Mucosa of descending colon (tissue), 3 donors: ENCODE results near the gene HINT1. TPM values are rescaled to one million over a fixed set of nuclear protein-coding genes. Genes with fewer than 3 reads are reported as not detected.
"Not testable (repeated sequence)": the region's sequence is repeated elsewhere in the genome, so short reads cannot be mapped to it uniquely, and the experiment has no call there.

Source experiments
- ATAC-seq: fragments of 200-7000 bp; cut with Tn5 transposase; one replicate; pipeline ENCODE4 v1.9.1; 2020; ENCODE audit warnings: mild to moderate bottlenecking, moderate library complexity
- DNase-seq, 3 donors: peaks; one replicate each; pipeline ENCODE4 v3.0.0-alpha.2; 2020
- H3K36me3 ChIP-seq: fragments of 200-600 bp; one replicate; pipeline ENCODE4 v1.8.0; 2021; ENCODE audit warnings: low read depth, mild to moderate bottlenecking
- H3K4me1 ChIP-seq: fragments of 200-600 bp; one replicate; pipeline ENCODE4 v1.8.0; 2021; ENCODE audit warnings: low read depth, mild to moderate bottlenecking
- H3K4me3 ChIP-seq: fragments of 200-600 bp; one replicate; pipeline ENCODE4 v1.8.0; 2021; ENCODE audit warnings: mild to moderate bottlenecking
- H3K9me3 ChIP-seq: fragments of 200-600 bp; one replicate; pipeline ENCODE4 v1.8.0; 2021; ENCODE audit warnings: mild to moderate bottlenecking
- intact Hi-C, 2 donors: fragments of 100-400 bp; cut with DNase I in 1 of 2; cut with micrococcal nuclease in 1 of 2; formaldehyde crosslinking; loops; one replicate each; pipeline versions ENCODE4 v1.11.0 to v1.11.1; 2022; cut with DNase I, micrococcal nuclease
- total RNA-seq, 3 donors: library from RNA; stranded (reverse); fragmentation: NEBNext Ultra II Directional in 2 of 3; extraction: Animal tissue kit (Norgen Biotek cat#: 25700) in 2 of 3; gene quantifications; one replicate each; pipeline versions ENCODE4 v1.2.1 to v1.2.4, GENCODE V29; 2021 to 2023
- TF ChIP-seq, protein P1 (sequence below): fragments of 200-600 bp; IDR thresholded peaks from one replicate; pipeline ENCODE4 v1.8.0; 2022; ENCODE audit warnings: antibody characterized with exemption, mild to moderate bottlenecking
- donor health status: DM: no; HTN: no; CAD: no; lungs with moderate emphysema.
- donor health status: DM: no; HTN: no; CAD: no.
- donor health status: DM: no; HTN: yes; CAD: no.

HINT1 gene
- total RNA-seq, 3 donors from 2014 or later, result 223 to 289 (median 275) TPM

DNA sequence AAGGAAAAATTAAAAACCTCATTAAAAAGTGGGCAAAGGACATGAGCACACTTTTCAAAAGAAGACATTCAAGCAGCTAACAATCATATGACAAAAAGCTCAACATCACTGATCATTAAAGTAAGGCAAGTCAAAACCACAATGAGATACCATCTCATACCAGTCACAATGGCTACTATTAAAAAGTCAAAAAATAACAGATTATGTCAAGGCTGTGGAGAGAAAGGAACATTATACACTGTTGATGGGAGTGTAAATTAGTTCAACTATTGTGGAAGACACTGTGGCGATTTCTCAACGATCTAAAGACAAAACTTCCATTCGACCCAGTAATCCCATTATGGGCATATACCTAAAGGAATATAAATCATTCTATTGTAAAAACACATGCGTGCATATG, 35.8 kb downstream of the HINT1 start:
- Histone ChIP-seq H3K4me1 (no peaks in the 10 kb centered on the region), H3K36me3 (no peaks in the 10 kb centered on the region), H3K9me3 (peaks cover 13% of the 10 kb centered on the region), H3K4me3 (no peak overlapping the region)
- TF ChIP-seq, protein P1, sequence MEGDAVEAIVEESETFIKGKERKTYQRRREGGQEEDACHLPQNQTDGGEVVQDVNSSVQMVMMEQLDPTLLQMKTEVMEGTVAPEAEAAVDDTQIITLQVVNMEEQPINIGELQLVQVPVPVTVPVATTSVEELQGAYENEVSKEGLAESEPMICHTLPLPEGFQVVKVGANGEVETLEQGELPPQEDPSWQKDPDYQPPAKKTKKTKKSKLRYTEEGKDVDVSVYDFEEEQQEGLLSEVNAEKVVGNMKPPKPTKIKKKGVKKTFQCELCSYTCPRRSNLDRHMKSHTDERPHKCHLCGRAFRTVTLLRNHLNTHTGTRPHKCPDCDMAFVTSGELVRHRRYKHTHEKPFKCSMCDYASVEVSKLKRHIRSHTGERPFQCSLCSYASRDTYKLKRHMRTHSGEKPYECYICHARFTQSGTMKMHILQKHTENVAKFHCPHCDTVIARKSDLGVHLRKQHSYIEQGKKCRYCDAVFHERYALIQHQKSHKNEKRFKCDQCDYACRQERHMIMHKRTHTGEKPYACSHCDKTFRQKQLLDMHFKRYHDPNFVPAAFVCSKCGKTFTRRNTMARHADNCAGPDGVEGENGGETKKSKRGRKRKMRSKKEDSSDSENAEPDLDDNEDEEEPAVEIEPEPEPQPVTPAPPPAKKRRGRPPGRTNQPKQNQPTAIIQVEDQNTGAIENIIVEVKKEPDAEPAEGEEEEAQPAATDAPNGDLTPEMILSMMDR, result no peak
- intact Hi-C loops, result no loop called here
- no peak for DNase-seq
- ATAC-seq, result no peak

DNA sequence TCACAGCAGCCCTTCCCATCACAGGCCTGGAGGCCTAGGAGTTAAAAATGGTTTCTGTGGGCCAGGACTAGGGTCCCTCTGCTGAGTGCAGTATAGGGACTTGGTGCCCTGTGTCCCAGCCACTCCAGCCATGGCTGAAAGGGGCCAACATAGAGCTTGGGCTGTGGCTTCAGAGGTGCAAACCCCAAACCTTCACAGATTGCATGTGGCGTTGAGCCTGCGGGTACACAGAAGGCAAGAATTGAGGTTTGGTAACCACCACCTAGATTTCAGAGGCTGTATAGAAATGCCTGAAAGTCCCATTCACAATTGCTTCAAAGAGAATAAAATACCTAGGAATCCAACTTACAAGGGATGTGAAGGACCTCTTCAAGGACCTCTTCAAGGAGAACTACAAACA, 37.8 kb downstream of the HINT1 start:
- DNase-seq, intact Hi-C loops, ATAC-seq, H3K36me3 ChIP-seq, H3K4me3 ChIP-seq, H3K4me1 ChIP-seq: not testable (repeated sequence)
- peaks cover 18% of the 10 kb centered on the region for H3K9me3 ChIP-seq

DNA sequence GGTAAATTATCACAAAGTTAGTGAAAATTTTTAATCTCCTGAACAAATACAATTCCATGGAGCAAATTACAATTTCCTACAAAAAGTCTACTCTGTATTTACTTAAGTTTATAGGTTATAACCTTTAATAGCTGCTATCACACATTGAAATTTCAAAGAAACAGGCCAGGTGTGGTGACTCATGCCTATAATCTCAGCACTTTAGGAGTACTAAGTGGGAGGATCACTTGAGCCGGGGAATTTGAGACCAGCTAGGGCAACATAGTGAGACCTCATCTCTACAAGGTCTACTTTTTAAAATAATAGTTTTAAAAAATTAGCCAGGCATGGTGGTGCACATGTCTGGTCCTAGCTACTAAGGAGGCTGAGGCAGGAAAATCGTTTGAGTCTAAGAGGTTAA, 50.3 kb downstream of the HINT1 start:
- TF ChIP-seq, protein P1, result no peak
- peak in 1 of 3 donors; percentile 65 for DNase-seq
- H3K9me3 ChIP-seq, result no peaks in the 10 kb centered on the region
- peak; percentile 98 for ATAC-seq
- no peaks in the 10 kb centered on the region for H3K36me3 ChIP-seq
- no peak overlapping the region for H3K4me3 ChIP-seq
- H3K4me1 ChIP-seq, result peaks cover 6% of the 10 kb centered on the region
- intact Hi-C loops, result no loop called here

DNA sequence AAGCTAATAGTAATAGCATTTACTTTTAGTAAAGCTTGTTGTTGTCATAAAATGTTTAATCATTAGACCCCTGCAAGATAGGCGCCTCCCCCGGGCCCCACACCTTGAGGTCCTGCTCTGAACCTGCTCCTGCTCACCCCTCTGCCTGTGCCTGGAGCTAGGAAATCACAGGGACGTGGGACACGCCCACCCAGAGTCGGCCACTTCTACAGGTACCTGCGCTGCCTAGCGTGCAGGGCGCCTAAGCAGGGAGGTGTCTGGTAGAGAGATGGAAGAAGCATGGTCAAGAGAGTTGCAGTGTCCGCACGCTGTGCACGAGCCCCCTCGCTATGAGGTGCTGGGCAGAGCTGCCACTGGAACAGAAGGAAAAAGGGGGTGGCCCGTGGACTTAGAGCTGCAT, 52.6 kb downstream of the HINT1 start:
- Histone ChIP-seq H3K36me3 (no peaks in the 10 kb centered on the region), H3K9me3 (no peaks in the 10 kb centered on the region), H3K4me1 (peaks cover 6% of the 10 kb centered on the region), H3K4me3 (no peak overlapping the region)
- no peak for ATAC-seq
- DNase-seq, result no peak
- TF ChIP-seq, protein P1, result no peak
- intact Hi-C loops, result no loop called here

DNA sequence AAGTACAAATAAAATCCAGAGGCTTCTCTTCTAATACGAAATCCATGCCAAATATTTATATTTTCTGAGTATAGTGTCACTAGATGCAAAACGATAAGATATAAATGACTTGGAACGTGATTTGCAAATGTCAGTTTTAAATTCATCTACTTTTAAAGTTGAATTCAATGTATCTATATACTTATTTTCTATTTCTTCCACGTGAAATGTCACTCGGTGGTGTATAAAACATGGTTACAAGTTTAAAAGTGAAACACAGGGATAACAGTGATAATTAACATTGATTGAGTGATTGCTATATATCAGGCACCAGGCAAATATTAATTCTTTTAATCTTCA, 54.8 kb downstream of the HINT1 start:
- Histone ChIP-seq H3K36me3 (no peaks in the 10 kb centered on the region), H3K4me1 (peaks cover 6% of the 10 kb centered on the region), H3K9me3 (no peaks in the 10 kb centered on the region), H3K4me3 (no peak overlapping the region)
- DNase-seq (no peak), ATAC-seq (no peak)
- intact Hi-C loops, result no loop called here
- TF ChIP-seq, protein P1, result no peak

DNA sequence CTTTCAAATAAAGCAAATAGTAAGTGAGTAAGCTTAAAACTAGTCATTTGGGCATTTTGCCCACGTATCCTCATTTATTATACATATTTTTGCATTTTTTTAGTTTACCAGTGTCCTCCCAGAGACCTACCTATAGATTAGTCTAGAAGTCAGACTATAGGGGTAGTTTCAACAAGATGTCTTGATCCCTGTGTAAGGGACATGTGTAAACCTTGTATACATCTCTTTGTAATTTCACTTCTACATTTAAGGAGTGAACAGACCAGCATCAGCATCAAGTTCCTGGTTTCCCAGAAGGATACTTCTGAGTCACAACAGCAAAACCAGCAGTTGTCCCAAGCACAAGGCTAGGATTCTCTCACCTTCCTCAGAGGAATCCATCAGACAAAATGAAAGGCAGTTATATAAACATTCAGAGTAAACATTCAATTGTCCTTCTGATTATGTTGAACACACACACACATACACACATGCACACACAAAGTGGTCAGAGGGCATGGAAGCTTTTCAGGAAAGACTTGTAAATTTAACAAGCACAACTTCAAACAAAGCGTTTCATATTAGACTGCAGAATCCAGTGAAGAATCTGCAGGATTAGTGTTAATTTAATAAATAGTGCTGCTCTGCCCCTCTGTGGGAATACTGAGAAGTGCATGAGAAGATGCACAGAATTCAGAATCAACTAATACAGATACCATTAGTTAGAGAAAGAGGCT, 55.4 kb downstream of the HINT1 start:
- ATAC-seq, result peak; percentile 73
- Histone ChIP-seq H3K36me3 (no peaks in the 10 kb centered on the region), H3K4me1 (peaks cover 2% of the 10 kb centered on the region), H3K9me3 (no peaks in the 10 kb centered on the region), H3K4me3 (no peak overlapping the region)
- intact Hi-C loops, result loop anchor here in 1 of 2 donors (10.0 kb wide), 1 partner anchor 235 kb away; no protein-coding TSS in a partner anchor
- TF ChIP-seq, protein P1, result no peak
- peak in 1 of 3 donors; percentile 64 for DNase-seq

Other genes starting within 250 kb of the HINT1 start
- 10 to 100 TPM; 11.2 to 12.9 (median 11.7) TPM for gene LYRM7, start 5.7 kb upstream of the HINT1 start, total RNA-seq
- gene CDC42SE2, start 98.8 kb upstream of the HINT1 start, total RNA-seq, result 100 to 1,000 TPM in 2 of 3 donors, 10 to 100 TPM in 1; 60.5 to 116 (median 101) TPM